Neural progenitor cell (in vitro differentiated cells): ENCODE results near the gene RNF224.

Experiments
- CTCF ChIP-seq: fragments of 200-600 bp; sonication (generic); IDR thresholded peaks from 2 replicates; pipeline ENCODE4 v1.5.1; 2017; ENCODE audit warnings: antibody characterized with exemption, mild to moderate bottlenecking
- EZH2phosphoT487 ChIP-seq: fragments of 200-600 bp; sonication (generic); IDR thresholded peaks from 2 replicates; pipeline ENCODE4 v1.6.1; 2017; ENCODE audit warnings: antibody characterized with exemption

GRCh38 chr9:137214620-137215019 is 12.7 kb upstream of the RNF224 start:
- TF ChIP-seq CTCF (no peak), EZH2phosphoT487 (no peak)
